ENCODE data around the gene ESYT3. TPM values are rescaled to one million over a fixed set of nuclear protein-coding genes. Genes with fewer than 3 reads are reported as not detected.

Gene ESYT3
- polyA plus RNA-seq, 3 donors, result not detected

- H3K4me3 Mint-ChIP-seq, result no peak overlapping the region
- H3K9me3 Mint-ChIP-seq, result peaks cover 0 to 3% (median 0%) of the 10 kb centered on the region in 7 donors
- Histone ChIP-seq H4K20me1 (ENCODE audit: insufficient read depth, low read length) (no peaks in the 10 kb centered on the region), H3K4me2 (replicated peaks; ENCODE audit: extremely low read depth, low read length, poor library complexity, severe bottlenecking) (no peak overlapping the region), H3K36me3 (replicated peaks in 1 of 2; ENCODE audit: control insufficient read depth in 1 of 2, insufficient read depth in 2 of 2, low read length in 2 of 2) (no peaks in the 10 kb centered on the region), H3K9ac (ENCODE audit: insufficient read depth, low read length, poor library complexity, severe bottlenecking) (no peak overlapping the region), H2AFZ (ENCODE audit: insufficient read depth, low read depth, low read length, poor library complexity, severe bottlenecking) (no peak overlapping the region), H3K27ac (ENCODE audit: low read depth in 1 of 2, low read length in 2 of 2) (no peak overlapping the region), H3K4me3 (replicated peaks in 1 of 3; ENCODE audit: low read depth in 2 of 3, low read length in 3 of 3) (no peak overlapping the region), H3K27me3 (ENCODE audit: control insufficient read depth in 2 of 2, insufficient read depth in 2 of 2, low read length in 2 of 2) (no peaks in the 10 kb centered on the region), H3K4me1 (ENCODE audit: control insufficient read depth in 1 of 2, insufficient read depth in 2 of 2, low read length in 2 of 2) (peaks cover 4 to 5% of the 10 kb centered on the region in 2 donors), H3K79me2 (ENCODE audit: insufficient read depth, low read length) (no peaks in the 10 kb centered on the region), H3K9me3 (replicated peaks in 1 of 2; ENCODE audit: control insufficient read depth in 1 of 2, insufficient read depth in 1 of 2, low read length in 2 of 2) (no peaks in the 10 kb centered on the region)
- 93% methylated on average over 3 of the region's 5 CpGs for WGBS (ENCODE audit: insufficient coverage)
- H3K36me3 Mint-ChIP-seq, result peaks cover 5 to 8% of the 10 kb centered on the region in 2 donors
- peaks cover 8% of the 10 kb centered on the region for H3K4me1 Mint-ChIP-seq
- no peak overlapping the region for H3K27ac Mint-ChIP-seq
- TF ChIP-seq, protein P1, sequence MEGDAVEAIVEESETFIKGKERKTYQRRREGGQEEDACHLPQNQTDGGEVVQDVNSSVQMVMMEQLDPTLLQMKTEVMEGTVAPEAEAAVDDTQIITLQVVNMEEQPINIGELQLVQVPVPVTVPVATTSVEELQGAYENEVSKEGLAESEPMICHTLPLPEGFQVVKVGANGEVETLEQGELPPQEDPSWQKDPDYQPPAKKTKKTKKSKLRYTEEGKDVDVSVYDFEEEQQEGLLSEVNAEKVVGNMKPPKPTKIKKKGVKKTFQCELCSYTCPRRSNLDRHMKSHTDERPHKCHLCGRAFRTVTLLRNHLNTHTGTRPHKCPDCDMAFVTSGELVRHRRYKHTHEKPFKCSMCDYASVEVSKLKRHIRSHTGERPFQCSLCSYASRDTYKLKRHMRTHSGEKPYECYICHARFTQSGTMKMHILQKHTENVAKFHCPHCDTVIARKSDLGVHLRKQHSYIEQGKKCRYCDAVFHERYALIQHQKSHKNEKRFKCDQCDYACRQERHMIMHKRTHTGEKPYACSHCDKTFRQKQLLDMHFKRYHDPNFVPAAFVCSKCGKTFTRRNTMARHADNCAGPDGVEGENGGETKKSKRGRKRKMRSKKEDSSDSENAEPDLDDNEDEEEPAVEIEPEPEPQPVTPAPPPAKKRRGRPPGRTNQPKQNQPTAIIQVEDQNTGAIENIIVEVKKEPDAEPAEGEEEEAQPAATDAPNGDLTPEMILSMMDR (IDR thresholded peaks at IDR 0.05), result no peak
- intact Hi-C loops (cut with micrococcal nuclease), result no loop called here
- H3K27me3 Mint-ChIP-seq (ENCODE audit: low read depth in 3 of 3), result peaks cover 6 to 9% (median 7%) of the 10 kb centered on the region in 3 donors
- DNase-seq, result no peak
Measured at GRCh38 chr3:138405486-138405885, 28.9 kb upstream of the ESYT3 start.

DNA sequence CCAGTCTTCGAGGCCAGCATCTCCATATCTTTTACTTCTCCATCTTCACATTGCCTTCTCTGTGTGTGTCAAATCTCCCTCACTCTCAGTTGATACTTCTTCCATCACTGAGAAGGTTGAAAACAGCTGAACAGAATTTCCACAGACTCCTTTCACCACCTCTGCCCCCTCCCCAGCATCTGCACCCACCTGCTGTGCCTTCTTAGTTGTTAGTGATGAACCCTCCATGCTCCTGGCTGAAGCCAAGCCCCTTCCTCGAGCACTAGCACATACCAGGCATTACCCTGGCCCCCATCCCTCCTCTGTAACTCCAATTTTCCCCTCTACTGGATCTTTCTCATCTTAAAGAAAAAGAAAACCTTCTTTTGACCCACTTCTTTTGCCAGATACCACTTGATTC is 27.8 kb upstream of the ESYT3 start:
- intact Hi-C loops (cut with micrococcal nuclease), result no loop called here
- H3K27ac ChIP-seq (ENCODE audit: low read depth in 1 of 2, low read length in 2 of 2), result no peak overlapping the region
- TF ChIP-seq, protein P1 (IDR thresholded peaks at IDR 0.05), result no peak
- no peak overlapping the region for H2AFZ ChIP-seq (ENCODE audit: insufficient read depth, low read depth, low read length, poor library complexity, severe bottlenecking)
- H3K4me3 Mint-ChIP-seq, result no peak overlapping the region
- no peaks in the 10 kb centered on the region for H3K9me3 ChIP-seq (replicated peaks in 1 of 2; ENCODE audit: control insufficient read depth in 1 of 2, insufficient read depth in 1 of 2, low read length in 2 of 2)
- H3K4me1 ChIP-seq (ENCODE audit: control insufficient read depth in 1 of 2, insufficient read depth in 2 of 2, low read length in 2 of 2), result peaks cover 11 to 15% of the 10 kb centered on the region in 2 donors
- peaks cover 0 to 1% (median 0%) of the 10 kb centered on the region in 7 donors for H3K9me3 Mint-ChIP-seq
- no peaks in the 10 kb centered on the region for H4K20me1 ChIP-seq (ENCODE audit: insufficient read depth, low read length)
- DNase-seq, result no peak
- H3K27me3 ChIP-seq (ENCODE audit: control insufficient read depth in 2 of 2, insufficient read depth in 2 of 2, low read length in 2 of 2), result no peaks in the 10 kb centered on the region
- no peak overlapping the region for H3K4me3 ChIP-seq (replicated peaks in 1 of 3; ENCODE audit: low read depth in 2 of 3, low read length in 3 of 3)
- H3K27ac Mint-ChIP-seq, result no peak overlapping the region
- H3K27me3 Mint-ChIP-seq (ENCODE audit: low read depth in 3 of 3), result peaks cover 6 to 7% (median 7%) of the 10 kb centered on the region in 3 donors
- no peaks in the 10 kb centered on the region for H3K79me2 ChIP-seq (ENCODE audit: insufficient read depth, low read length)
- WGBS (ENCODE audit: insufficient coverage), result 86% methylated on average over 2 of the region's 2 CpGs
- H3K4me1 Mint-ChIP-seq, result peaks cover 17% of the 10 kb centered on the region
- no peaks in the 10 kb centered on the region for H3K36me3 ChIP-seq (replicated peaks in 1 of 2; ENCODE audit: control insufficient read depth in 1 of 2, insufficient read depth in 2 of 2, low read length in 2 of 2)
- no peak overlapping the region for H3K4me2 ChIP-seq (replicated peaks; ENCODE audit: extremely low read depth, low read length, poor library complexity, severe bottlenecking)
- H3K9ac ChIP-seq (ENCODE audit: insufficient read depth, low read length, poor library complexity, severe bottlenecking), result no peak overlapping the region
- H3K36me3 Mint-ChIP-seq, result peaks cover 0 to 8% of the 10 kb centered on the region in 2 donors

All from CD14-positive monocyte (primary cell).